Glutamatergic neuron (in vitro differentiated cells): ENCODE data around the gene MTRF1. TPM values are rescaled to one million over a fixed set of nuclear protein-coding genes. Genes with fewer than 3 reads are reported as not detected.

Experiments used
- DNase-seq: peaks from one replicate; pipeline ENCODE4 v3.0.0; 2022
- H3K27ac Mint-ChIP-seq: one replicate; pipeline ENCODE4 v1.8.0; 2020; ENCODE audit warnings: mild to moderate bottlenecking, mixed read lengths, inconsistent platforms; ENCODE audit not compliant: unreplicated experiment
- H3K27me3 Mint-ChIP-seq: one replicate; pipeline ENCODE4 v1.8.0; 2020; ENCODE audit warnings: mild to moderate bottlenecking, moderate library complexity, mixed read lengths, inconsistent platforms; ENCODE audit not compliant: unreplicated experiment
- H3K36me3 Mint-ChIP-seq: one replicate; pipeline ENCODE4 v1.8.0; 2020; ENCODE audit warnings: mild to moderate bottlenecking, mixed read lengths, inconsistent platforms; ENCODE audit not compliant: unreplicated experiment
- H3K4me1 Mint-ChIP-seq: one replicate; pipeline ENCODE4 v1.8.0; 2020; ENCODE audit warnings: mild to moderate bottlenecking, low read depth, mixed read lengths, inconsistent platforms; ENCODE audit not compliant: unreplicated experiment
- H3K4me3 Mint-ChIP-seq: one replicate; pipeline ENCODE4 v1.8.0; 2020; ENCODE audit warnings: mild to moderate bottlenecking, mixed read lengths, inconsistent platforms; ENCODE audit not compliant: unreplicated experiment
- H3K9me3 Mint-ChIP-seq: one replicate; pipeline ENCODE4 v1.8.0; 2020; ENCODE audit warnings: mild to moderate bottlenecking, moderate library complexity, mixed read lengths, inconsistent platforms; ENCODE audit not compliant: unreplicated experiment
- total RNA-seq: library from RNA; stranded (reverse); fragmentation: NEBNext Ultra II Directional; extraction: Animal tissue kit (Norgen Biotek cat#: 25700); gene quantifications from one replicate; pipeline ENCODE4 v1.2.1, GENCODE V29; 2021; ENCODE audit not compliant: unreplicated experiment
- TF ChIP-seq, protein P1 (sequence below): fragments of 200-600 bp; sonication (generic); IDR thresholded peaks from one replicate; pipeline ENCODE4 v1.5.0; 2021; ENCODE audit not compliant: partially characterized antibody, unreplicated experiment

Gene MTRF1
- total RNA-seq, 1 donor from 2014 or later, result 15.2 TPM

DNA sequence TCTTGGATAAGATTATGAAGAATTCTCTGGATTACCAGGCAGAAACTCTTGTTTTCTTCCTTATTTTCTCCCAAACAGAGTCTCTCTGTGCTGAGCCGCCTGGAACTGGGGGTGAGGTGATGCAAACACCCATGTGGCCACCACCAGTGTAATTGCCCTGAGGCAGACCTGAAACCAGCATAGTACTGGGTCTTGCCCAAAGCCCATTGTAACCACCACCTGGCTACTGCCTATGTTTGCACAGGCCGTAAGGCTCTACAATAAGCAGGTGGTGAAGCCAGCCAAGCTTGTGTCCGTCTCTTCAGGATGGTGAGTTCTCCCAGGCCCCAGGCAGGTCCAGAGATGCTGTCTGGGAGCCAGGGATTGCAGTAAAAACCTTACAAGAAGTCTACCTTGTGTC is 50.1 kb downstream of the MTRF1 start:
- no peaks in the 10 kb centered on the region for H3K4me1 Mint-ChIP-seq
- TF ChIP-seq, protein P1, sequence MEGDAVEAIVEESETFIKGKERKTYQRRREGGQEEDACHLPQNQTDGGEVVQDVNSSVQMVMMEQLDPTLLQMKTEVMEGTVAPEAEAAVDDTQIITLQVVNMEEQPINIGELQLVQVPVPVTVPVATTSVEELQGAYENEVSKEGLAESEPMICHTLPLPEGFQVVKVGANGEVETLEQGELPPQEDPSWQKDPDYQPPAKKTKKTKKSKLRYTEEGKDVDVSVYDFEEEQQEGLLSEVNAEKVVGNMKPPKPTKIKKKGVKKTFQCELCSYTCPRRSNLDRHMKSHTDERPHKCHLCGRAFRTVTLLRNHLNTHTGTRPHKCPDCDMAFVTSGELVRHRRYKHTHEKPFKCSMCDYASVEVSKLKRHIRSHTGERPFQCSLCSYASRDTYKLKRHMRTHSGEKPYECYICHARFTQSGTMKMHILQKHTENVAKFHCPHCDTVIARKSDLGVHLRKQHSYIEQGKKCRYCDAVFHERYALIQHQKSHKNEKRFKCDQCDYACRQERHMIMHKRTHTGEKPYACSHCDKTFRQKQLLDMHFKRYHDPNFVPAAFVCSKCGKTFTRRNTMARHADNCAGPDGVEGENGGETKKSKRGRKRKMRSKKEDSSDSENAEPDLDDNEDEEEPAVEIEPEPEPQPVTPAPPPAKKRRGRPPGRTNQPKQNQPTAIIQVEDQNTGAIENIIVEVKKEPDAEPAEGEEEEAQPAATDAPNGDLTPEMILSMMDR, result no peak
- H3K27ac Mint-ChIP-seq, result no peak overlapping the region
- H3K9me3 Mint-ChIP-seq, result peaks cover 4% of the 10 kb centered on the region
- H3K36me3 Mint-ChIP-seq, result peaks cover 5% of the 10 kb centered on the region
- DNase-seq, result no peak
- no peaks in the 10 kb centered on the region for H3K27me3 Mint-ChIP-seq
- no peak overlapping the region for H3K4me3 Mint-ChIP-seq

DNA sequence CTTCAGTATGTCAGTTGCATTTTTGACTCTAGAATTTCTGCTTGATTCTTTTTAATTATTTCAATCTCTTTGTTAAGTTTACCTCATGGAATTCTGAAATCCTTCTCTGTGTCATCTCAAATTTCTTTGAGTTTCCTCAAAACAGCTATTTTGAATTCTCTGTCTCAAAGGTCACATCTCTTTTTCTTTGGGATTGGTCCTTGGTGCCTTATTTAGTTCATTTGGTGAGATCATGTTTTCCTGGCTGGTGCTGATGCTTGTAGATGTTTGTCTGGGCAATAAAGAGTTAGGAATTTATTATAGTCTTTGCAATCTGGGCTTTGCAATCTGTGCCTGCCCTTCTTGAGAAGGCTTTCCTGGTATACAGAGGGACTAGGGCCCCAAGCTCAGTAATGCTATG is 50.5 kb downstream of the MTRF1 start:
- TF ChIP-seq, protein P1, result no peak
- Mint-ChIP-seq H3K4me1 (no peaks in the 10 kb centered on the region), H3K27me3 (no peaks in the 10 kb centered on the region), H3K4me3 (no peak overlapping the region), H3K27ac (no peak overlapping the region), H3K36me3 (peaks cover 5% of the 10 kb centered on the region), H3K9me3 (peaks cover 4% of the 10 kb centered on the region)
- DNase-seq, result no peak

DNA sequence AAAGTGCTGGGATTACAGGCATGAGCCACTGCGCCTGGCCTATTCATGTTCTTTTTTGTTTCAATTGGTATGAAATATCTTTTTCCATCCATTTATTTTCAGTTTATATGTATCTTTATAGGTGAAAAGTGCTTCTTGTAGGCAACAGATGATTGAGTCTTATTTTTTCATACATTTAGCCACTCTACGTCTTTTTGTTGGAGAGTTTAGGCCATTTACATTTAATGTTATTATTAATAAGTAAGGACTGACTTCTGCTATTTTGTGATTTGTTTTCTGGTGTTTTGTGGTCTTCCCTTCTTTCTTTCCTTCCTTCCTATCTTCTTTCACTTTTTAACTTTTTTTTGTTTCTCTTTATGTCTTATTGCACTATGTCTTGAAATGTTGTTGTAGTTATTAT is 52.3 kb downstream of the MTRF1 start:
- Mint-ChIP-seq H3K4me1 (no peaks in the 10 kb centered on the region), H3K36me3 (peaks cover 5% of the 10 kb centered on the region), H3K27ac (no peak overlapping the region), H3K9me3 (peaks cover 7% of the 10 kb centered on the region), H3K27me3 (no peaks in the 10 kb centered on the region), H3K4me3 (no peak overlapping the region)
- no peak for DNase-seq
- TF ChIP-seq, protein P1, result no peak

DNA sequence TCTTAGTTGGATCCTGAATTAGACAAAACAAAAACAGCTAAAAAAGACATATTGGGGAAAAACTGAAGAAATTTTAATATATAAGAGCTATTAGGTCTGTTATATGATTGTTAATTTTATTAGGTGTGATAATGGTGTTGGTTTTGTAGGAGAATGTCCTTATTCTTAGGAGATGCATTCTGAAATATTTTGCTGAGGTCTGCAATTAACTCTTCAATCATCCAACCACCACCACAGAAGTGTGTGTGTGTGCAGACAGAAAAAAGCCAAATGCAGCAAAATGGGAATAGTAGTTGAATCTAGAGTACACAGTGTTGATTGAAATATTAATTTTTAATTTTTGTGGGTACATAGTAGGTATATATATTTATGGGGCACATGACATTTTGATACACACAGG is 56.9 kb downstream of the MTRF1 start:
- Mint-ChIP-seq H3K27ac (no peak overlapping the region), H3K9me3 (peaks cover 5% of the 10 kb centered on the region), H3K4me3 (no peak overlapping the region), H3K4me1 (no peaks in the 10 kb centered on the region), H3K27me3 (no peaks in the 10 kb centered on the region), H3K36me3 (peaks cover 5% of the 10 kb centered on the region)
- DNase-seq, result no peak
- TF ChIP-seq, protein P1, result no peak

DNA sequence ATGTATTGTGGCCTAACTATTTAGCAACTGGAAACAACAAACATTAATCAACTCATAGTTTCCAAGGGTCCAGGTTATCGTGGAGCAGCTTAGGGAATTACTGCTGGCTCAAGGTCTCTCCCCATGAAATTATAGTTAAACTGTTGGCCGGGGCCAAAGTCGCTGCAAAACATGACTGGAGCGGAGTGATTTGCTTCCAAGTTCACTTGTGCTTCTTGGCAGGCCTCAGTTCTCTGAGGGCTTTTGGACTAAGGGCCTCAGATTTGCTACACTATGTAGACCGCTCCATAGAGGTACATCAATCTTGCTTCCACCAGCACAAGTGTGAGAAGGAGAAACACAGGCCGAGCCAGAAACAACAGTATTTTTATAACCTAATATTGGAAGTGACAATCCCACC is 59.6 kb downstream of the MTRF1 start:
- no peaks in the 10 kb centered on the region for H3K27me3 Mint-ChIP-seq
- no peak for DNase-seq
- H3K9me3 Mint-ChIP-seq, result peaks cover 3% of the 10 kb centered on the region
- H3K4me1 Mint-ChIP-seq, result no peaks in the 10 kb centered on the region
- H3K27ac Mint-ChIP-seq, result no peak overlapping the region
- no peak overlapping the region for H3K4me3 Mint-ChIP-seq
- H3K36me3 Mint-ChIP-seq, result no peaks in the 10 kb centered on the region
- TF ChIP-seq, protein P1, result no peak
